RPMI7951 (cell line): ENCODE measurements around the gene TMC8. TPM values are rescaled to one million over a fixed set of nuclear protein-coding genes. Genes with fewer than 3 reads are reported as not detected.

Source experiments
- DNase-seq: peaks from one replicate; pipeline ENCODE4 v3.0.0-alpha.2; 2012; ENCODE audit warnings: low read depth
- total RNA-seq: library from RNA; depleted of rRNA; stranded (reverse); fragments of >200 nt; shearing (Covaris generic); gene quantifications from 2 replicates; pipeline ENCODE4 v1.2.3, GENCODE V29; 2014

Gene TMC8
- total RNA-seq, 1 experiment from 2014 or later: not detected

DNA sequence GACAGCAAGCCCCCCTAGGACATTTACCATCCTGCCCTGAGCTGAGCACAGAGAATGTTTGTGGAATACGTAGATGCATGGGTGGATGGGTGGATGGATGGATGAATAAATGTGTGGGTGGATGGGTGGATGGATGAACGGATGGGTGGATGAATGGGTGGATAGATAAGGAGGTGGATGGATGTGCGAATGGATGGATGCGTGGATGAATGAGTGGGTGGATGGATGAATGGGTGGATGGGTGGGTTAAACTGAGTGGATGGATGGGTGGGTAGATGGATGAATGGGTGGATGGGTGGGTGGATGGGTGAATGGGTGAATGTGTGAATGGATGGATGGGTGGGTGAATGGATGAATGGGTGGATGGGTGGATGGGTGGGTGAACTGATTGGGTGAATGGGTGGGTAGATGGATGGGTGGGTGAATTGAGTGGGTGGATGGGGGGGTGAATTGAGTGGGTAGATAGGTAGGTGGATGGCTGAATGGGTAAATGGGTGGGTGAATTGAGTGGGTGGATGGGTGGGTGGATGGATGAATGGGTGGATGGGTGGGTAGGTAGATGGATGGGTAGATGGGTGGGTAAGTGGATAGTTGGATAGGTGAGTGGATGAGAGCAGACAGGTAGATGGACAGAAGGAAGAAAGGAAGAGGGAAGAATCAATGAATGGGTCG is 7.2 kb upstream of the TMC8 start:
- DNase-seq: no peak

DNA sequence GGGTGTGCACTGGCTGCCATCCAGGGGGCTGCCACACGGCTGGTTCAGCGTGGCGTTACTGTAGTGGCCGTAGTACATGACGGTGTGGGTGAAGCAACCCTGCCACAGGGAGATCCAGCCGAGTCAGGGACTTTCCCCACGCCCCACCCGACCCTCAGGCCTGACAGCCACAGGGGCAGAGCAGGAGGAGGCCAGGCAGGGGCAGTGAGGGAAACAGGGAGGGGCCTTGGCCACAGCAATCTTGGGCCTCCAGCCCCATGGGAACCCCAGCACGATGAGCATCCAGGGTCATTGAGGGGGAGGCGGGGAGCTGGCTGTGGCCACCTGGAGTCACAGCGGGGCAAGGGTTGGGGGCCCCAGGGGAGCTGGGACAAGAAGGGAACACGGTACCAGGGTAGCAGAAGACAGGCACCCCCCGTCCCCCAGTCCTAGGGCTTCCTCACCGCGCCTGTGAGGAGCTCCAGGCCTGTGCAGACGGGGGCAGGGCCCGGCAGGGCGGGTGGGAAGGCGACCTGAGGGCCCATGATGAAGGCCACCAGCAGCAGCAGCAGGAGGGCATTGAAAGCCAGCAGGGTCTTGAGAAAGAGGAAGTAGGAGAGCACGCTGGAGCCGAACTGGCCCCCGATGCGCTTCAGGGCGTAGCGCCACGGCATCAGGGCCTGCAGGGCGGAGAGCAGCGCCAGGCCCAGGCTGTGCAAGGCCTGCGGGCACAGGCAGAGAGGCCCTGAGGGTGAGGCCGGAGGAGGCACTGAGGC is 6.3 kb upstream of the TMC8 start:
- DNase-seq: no peak

DNA sequence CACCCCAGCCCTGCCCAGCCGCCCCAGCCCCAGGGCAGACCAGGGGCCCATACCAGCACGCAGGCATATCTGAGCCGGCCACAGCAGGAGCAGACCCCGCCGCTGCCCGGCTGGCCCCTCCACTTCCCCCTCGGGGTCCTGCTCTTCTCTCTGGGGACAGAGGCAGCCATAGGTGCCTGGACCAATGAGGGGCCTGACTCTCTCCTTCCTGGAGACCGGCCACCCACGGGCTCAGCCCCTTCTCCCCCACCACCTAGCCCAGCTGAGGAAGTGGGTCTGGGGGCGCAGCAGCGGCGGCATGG is 5.8 kb upstream of the TMC8 start:
- no peak for DNase-seq

DNA sequence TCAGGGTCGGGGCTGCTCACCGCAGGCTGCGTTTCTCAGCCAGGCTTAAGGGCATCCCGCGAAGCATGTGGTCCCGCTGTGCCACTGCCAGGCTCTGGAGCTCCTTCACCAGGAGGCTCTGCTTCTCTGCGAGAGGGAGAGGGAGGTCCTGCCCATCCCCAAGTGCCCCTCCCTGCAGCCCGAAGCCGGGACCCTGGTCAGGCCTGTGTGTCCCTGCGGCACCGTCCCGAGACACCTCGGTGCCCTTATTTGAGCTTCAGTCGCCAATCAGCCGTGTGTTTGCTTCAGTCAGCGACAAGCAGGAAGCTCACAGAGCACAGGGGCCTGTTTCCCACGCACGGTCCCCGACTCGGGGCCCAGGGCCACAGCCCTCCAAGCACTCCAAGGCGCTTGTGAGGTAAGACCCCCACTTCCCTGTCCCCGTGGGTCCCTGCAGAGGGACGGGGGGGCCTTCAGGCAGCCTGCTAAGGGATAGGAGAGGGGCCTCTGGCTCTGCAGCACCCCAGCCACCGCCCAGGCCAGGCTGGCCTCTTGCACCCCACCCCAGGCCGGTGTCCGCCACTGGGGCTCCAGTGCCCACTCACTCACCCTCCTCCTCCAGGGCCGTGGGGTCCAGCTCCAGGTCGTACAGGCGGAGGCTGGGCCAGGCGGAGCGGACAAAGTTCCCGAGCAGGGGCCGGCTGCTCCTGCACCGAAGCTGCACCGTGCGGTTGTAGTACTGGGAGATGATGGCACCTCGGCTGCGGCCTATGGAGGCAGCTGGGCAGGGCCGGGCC is 5.2 kb upstream of the TMC8 start:
- no peak for DNase-seq

DNA sequence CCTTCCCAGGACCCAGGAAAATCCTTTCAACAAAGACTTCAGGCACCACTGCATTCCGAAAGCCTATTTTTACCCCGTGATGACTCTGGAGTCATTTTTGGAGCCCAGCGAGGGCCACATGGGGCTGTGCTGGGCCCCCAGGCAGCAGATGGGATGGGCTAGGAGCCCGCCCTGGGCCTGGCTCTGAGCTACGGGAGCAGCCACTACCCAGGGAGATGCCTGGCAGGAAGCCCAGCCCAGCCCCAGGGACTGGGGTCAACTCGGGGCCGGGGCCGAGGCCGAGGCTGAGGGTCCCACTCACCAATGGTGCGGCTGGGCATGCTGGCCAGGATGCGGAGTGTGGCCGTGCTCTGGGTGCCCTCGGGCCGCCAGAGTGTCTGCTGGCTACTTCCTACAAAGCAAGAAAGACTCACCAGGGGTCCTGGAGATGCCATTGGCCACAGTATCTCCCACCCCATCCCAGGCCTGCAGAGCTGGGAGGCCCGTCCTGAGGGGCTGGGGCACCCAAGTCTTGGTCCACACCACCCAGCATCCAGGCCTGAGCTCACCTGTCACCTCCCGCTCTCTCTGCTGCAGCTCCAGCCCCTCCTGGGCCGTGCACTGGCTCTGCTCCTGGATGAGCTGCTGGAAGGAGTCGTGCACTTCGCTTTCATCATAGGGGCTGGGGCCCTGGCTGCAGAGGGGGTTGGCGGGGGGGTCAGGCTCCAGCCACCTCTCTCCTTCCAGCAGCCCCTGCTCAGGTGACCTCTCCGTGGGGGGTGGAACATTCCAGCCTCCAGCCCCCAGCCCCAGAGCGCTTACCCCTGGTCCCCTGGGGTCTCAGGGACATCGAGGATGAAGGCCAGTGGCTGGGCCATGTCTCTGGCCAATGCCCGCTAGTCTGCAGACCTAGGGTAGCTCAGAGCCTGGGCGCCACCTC is 4.3 kb upstream of the TMC8 start:
- no peak for DNase-seq

DNA sequence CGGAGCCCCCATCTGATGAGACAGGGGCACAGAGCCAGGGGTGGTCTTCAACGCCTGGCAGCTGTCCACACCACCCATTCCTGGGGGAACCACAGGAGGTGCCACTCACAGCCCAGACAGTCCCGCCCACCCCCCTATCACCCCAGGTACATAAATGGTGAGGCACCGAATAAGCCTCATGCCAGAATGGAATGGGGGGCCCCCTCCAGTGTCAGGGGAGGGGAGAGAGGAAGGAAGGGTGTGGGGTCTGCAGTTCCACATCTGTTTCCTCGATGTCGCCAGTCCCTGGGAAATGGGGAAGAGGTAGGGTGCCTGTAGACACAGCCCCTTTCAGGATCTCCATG is 3.7 kb upstream of the TMC8 start:
- DNase-seq: no peak

DNA sequence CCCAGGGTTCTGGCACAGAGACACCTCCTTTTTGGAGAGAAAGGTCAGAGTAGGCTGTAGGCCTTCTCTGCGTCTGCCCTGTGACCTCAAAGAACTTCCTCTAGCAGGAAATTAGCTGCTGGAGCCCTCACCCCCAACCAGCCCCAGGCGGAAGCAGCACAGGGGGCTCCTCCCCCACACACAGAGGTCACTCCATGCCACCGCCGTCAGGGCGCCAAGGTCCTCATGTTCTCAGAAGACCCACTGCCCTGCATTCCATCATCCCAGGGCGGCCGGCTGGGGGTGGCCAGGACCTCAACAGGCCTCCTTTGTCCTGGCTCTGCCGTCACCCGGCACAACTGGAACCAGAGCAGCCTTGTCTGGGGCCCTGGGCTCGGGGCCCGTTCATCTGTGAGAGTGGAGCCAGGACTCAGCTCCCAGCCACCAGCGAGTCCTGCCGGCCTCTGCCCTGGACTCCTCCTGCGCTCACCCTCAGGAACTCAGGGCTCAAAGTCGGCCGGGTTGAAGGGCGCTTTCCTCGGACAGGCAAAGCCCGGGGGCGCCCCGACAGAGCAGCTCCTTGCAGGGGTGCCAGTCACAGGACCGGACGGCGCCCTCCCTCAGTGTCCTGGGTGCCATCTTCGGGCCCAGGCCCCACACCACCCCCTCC is 3.2 kb upstream of the TMC8 start:
- no peak for DNase-seq

DNA sequence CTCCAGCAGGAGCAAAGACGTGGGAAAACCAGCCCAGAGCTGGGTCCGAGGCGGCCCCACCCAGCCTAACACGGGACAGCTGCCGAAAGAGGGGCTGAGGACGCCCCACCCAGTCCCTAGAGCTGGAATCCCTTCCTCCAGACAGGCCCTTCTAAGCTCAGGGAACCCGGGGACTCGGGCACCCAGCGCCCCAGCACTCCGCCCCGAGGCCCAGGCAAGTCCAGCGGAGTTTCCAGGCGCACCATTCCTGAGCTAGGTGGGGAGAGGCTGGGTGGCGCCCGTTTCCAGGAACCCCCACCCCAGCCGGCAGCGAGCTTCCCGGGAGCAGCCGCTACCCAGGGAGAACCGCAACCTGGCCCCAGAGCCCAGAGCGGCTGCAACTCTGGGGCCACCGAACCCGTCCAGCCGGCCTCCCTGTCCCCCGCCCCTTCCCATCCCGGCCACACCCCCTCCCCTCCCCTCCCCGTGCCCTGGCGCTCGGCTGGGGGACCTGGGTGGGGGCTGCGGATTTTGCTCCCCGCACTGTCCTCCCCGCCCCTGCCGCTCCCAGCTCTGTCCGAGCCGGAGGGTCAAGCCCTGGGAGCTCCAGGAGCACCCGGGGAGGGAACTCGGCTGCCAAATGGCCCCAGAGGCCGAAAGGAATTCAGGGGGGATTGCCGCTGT is 2.6 kb upstream of the TMC8 start:
- no peak for DNase-seq

DNA sequence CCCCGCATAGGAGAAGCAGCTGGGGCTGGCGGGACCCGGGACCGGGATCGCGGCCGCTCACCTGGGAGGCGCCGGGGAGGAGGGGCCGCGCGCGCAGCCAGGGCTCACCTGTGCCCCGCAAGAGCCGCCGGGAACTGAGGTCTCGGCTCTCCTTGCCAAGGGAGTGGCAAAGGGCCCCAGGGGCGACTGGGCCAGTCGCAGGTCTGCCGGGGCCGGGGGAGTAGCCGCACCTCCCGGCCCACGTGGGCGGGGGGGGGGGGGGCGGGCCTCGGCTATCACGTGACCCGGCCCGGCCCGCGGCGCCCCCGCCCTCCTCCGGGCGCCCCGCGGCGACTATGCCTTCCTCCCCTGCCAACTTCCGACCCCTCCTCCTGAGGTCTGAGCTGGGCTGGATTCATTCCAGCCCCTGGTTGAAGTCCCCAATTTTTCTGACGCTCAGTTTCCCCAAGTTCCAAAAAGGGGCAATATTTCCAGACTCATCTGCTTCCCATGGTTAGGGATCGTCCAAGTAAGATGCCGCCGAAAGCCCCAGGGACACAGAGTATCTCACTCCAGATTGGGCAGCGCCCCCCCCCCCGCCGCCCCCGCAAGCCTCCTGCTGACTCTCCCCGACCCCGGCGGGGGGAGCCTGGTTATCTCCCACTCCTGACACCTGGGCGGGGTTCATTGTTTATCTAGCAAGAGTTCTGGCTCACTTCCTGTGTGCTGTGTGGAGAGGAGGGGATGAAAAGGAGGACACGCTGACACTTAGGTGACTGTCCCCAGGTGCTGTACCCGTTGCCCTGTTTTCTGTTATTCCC is 1.8 kb upstream of the TMC8 start, which contains the start of gene TMC6:
Gene TMC6 (minus strand): TSS at position 205 of the 800 bp plus-strand sequence. CDS start 1,923 bp downstream, outside the sequence.
- no peak for DNase-seq

DNA sequence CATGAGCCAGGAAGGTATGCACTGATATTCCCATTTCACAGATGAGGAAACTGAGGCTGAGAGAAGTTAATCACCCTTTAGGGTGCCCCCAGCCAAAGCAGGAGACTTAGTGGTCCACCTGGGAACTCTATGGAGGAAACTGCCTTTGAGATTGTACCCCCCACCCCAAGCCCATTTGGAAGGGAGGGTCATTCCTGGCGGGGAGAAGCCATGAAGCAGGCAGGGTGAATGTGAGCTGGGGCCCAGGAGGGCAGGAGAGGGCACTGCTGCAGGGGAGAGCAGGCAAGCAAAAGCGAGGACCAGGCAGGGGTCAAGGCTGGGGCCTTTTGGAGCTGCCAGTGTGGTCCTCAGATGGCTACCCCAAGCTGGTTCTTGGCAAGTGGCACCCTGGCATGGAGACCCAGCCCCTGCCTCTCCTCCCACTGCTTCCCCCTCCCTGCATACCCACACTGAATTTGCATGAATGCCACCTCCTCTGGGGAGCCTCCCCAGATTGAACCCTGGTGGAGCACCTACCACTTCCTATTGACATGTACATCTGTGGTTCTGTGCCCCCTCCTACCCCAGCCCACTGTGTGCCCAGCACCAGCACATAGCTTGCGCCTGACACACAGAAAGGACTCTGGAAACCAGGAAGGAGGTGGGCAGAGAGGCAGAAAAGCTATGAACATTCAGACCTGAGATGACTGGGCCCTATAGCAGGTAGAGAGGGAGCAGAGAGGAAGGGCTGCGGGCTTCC is 1.1 kb upstream of the TMC8 start:
- DNase-seq: no peak

DNA sequence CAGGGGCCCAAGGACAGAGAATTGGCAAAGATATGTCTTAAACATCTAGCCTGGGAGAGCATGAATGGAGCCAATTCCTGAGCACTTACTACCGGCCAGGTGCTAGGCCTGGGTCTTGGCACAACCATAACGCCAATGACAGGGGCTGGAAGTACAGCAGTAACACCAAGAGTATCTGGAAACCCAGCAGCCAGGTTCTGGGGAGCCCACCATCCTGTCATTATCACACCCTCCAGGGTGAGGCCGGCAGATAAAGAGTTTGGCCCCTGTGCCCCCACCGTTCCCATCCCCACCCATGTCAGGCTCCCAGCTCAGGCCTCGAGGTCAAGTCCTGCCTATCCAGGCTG is 508 bp upstream of the TMC8 start:
- no peak for DNase-seq

DNA sequence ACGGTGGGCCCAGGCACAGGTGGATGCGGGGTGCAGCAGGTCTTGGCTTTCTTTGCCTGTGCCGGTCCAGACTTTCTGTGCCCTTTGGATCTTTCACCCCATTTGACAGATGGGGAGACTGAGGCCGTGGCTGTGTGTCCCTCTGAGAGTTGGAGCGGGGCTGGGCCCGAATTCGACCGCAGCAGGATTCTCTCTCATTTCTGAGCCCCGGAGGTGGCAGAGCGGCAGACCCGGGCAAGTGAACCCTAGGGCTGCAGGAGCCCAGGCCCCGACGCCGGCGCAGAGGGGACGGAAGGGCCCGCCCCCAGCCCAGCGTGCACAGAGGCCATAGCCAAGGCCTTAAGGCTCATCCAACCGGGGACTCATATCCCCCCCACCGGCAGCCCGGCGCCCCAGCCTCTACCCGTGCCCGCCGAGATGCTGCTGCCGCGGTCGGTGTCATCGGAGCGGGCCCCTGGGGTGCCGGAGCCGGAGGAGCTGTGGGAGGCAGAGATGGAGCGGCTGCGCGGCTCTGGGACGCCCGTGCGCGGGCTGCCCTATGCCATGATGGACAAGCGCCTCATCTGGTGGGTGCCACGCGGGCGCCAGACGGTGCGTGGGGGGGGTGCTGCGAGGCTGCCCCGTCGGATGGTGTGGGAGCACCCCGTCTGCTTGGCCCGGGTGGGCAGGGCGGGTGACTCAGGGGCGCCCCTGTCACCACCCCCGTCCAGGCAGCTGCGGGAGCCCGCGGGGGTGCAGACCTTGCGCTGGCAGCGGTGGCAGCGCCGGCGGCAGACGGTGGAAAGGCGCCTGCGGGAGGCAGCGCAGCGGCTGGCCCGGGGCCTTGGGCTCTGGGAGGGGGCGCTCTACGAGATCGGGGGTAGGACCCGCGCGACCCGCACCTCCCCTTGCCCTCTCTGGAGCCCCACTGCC is 857 bp downstream of the TMC8 start:
- no peak for DNase-seq

DNA sequence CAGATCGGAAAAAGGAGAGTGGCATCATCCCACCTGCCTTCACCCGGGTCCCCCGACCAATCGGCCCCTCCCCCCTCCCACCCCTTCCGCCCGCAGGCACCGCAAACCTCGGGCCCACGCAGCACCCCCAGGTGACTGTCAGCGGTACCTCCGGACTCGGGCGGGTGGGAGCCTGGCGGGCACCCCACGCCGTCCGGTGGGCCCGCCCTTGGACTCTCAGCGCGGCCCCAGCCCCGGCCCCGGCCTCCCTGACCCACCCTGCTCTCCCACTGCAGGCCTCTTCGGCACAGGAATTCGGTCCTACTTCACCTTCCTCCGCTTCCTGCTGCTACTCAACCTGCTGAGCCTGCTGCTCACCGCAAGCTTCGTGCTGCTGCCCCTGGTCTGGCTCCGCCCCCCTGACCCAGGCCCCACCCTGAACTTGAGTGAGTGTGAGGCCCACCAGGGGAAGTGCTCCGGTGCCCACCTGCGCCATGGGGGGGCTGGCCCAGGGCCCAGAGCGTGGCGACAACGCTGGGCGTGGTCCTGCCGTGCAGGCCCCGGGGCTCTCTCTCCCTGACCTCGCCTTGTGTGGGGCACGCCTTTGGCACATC is 1.6 kb downstream of the TMC8 start:
- no peak for DNase-seq

DNA sequence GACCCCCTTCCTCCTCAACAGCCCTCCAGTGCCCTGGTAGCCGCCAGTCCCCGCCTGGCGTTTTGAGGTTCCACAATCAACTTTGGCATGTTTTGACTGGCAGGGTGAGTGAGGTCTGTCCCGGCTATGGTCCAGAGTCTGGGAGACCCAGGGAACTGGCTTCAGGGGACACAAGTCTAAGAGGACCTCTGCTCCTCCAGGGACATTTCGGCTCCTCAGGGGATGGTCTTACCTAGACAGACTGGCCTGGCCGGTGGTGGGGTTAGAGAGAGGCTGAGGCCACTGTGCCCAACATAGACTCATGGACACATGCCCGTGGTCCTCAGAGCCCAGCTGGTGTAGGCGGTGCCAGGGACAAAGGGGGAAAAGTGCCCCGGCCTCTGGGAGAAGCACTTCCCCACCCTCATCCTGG is 2.2 kb downstream of the TMC8 start:
- DNase-seq: no peak

DNA sequence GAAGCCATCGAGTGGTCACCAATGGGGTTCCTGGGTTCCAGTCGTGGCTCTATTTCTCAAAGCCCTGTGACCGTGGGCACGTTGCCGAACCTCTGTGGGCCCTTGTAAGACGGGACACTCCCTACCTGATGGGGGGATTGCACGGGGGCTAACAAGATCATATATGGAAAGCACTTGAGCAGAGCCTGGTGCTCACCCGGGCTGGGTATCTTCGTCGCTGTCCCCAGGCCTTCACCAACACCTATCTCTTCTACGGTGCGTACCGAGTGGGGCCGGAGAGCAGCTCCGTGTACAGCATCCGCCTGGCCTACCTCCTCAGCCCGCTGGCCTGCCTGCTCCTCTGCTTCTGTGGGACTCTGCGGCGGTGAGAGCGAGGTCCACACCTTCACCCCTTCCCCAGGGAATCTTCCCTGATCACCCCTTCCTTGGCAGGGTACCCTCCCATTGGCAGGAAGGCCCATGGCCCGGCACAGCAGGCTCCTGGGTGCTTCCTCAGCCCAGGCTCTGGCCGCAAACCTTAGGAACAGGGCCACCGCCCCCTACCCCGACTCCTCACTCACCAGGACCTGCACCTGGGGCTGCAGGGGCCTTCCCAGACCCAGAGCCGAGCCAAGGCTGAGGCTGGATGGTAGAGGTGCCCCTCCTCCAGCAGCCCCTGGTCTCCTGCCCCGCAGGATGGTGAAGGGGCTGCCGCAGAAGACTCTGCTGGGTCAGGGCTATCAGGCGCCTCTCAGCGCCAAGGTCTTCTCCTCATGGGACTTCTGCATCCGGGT is 2.8 kb downstream of the TMC8 start:
- DNase-seq: no peak

DNA sequence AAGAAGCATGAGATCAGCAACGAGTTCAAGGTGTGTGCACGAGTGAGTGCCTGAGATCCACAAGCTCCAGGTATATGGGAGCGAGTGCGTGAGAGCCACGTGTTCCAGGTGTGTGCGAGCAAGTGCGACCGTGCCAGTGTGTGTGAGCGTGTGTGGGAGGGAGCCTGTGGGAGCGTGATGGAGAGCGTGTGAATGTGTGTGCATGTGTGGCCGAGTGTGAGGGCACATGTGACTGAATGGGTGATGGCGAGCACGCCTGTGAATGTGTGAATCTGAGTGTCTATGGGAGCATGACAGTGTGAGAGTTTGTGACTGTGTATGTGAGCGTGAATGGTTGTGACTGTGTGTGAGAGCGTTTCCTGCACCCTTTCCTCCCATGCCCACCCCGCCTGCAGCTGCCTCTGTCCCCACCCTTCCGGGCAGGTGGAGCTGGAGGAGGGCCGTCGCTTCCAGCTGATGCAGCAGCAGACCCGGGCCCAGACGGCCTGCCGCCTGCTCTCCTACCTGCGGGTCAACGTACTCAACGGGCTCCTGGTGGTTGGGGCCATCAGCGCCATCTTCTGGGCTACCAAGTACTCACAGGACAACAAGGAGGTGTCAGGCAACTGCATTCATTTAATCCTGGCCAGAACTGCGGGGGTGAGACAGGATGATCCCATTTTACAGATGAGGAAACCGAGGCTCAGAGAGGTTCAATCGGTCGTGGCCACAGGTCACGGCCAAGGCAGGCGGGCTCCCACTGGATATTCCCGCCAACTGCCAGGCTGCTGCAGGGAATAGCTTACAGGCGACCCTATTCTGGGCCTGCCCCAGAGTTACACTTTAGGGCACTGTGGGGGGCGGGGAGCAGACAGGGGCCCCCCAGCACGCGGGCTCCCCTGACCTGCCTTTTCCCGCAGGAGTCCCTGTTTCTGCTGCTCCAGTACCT is 3.7 kb downstream of the TMC8 start:
- DNase-seq: no peak
